Naive thymus-derived CD4-positive, alpha-beta T cell (primary cell): Measurements from ENCODE around the gene RRP15. TPM values are rescaled to one million over a fixed set of nuclear protein-coding genes. Genes with fewer than 3 reads are reported as not detected.
A peak's percentile ranks its signal among the peaks of the same experiment; 100 is the strongest.

Source experiments
- ATAC-seq: fragments of 150-1000 bp; cut with Tn5 transposase; 2 replicates; pipeline ENCODE4 v1.10.0; 2021; ENCODE audit warnings: mild to moderate bottlenecking, moderate library complexity
- CTCF ChIA-PET: fragments of 350-600 bp; sonication (Branson Sonifier 250); formaldehyde crosslinking; loops from one replicate; lab custom pipeline; 2021; ENCODE audit warnings: antibody characterized with exemption; lab: Charles Lee
- POLR2A ChIA-PET: fragments of 350-600 bp; sonication (Branson Sonifier 250); formaldehyde crosslinking; loops from one replicate; lab custom pipeline; 2021; ENCODE audit warnings: antibody characterized with exemption, inconsistent platforms; lab: Charles Lee
- DNase-seq, 9 donors: peaks; one replicate each; pipeline versions ENCODE4 v3.0.0 to v3.0.0-alpha.2; 2020 to 2022; ENCODE audit warnings: mixed read lengths in 1 of 9
- H3K27ac ChIP-seq: one replicate; pipeline ENCODE4 v1.7.0; 2013; ENCODE audit warnings: mild to moderate bottlenecking, low read depth, low read length, moderate library complexity
- H3K27me3 ChIP-seq, 2 donors: one replicate each; pipeline ENCODE4 v1.7.0; 2013; ENCODE audit warnings: low read length in 2 of 2, mild to moderate bottlenecking in 2 of 2, moderate library complexity in 2 of 2; ENCODE audit not compliant: control insufficient read depth in 2 of 2, insufficient read depth in 2 of 2
- H3K36me3 ChIP-seq, 3 experiments: 1 replicate in 2 of 3; 2 replicates in 1 of 3; pipeline ENCODE4 v1.7.0; 2013; ENCODE audit warnings: low read length in 3 of 3, mild to moderate bottlenecking in 3 of 3, moderate library complexity in 1 of 3; ENCODE audit not compliant: insufficient read depth in 3 of 3, control insufficient read depth in 2 of 3
- H3K4me1 ChIP-seq, 2 donors: one replicate each; pipeline ENCODE4 v1.7.0; 2013; ENCODE audit warnings: low read length in 2 of 2, mild to moderate bottlenecking in 2 of 2, moderate library complexity in 1 of 2; ENCODE audit not compliant: control insufficient read depth in 2 of 2, insufficient read depth in 2 of 2
- H3K4me3 ChIP-seq: 2 replicates; pipeline ENCODE4 v1.7.0; 2013; ENCODE audit warnings: mild to moderate bottlenecking, low read length
- H3K9me3 ChIP-seq, 3 experiments: 1 replicate in 2 of 3; 2 replicates in 1 of 3; pipeline ENCODE4 v1.7.0; 2013; ENCODE audit warnings: low read length in 3 of 3; ENCODE audit not compliant: control insufficient read depth in 2 of 3
- H3K27ac Mint-ChIP-seq, 9 donors: one replicate each; pipeline ENCODE4 v1.8.0; 2020 to 2022; ENCODE audit warnings: mixed read lengths in 9 of 9, mild to moderate bottlenecking in 8 of 9, moderate library complexity in 5 of 9, inconsistent platforms in 2 of 9
- H3K27me3 Mint-ChIP-seq, 5 donors: one replicate each; pipeline ENCODE4 v1.8.0; 2021 to 2022; ENCODE audit warnings: mixed read lengths in 5 of 5, mild to moderate bottlenecking in 1 of 5
- H3K36me3 Mint-ChIP-seq, 5 donors: one replicate each; pipeline ENCODE4 v1.8.0; 2020 to 2022; ENCODE audit warnings: mixed read lengths in 5 of 5, mild to moderate bottlenecking in 3 of 5, inconsistent platforms in 1 of 5
- H3K4me1 Mint-ChIP-seq, 7 donors: one replicate each; pipeline ENCODE4 v1.8.0; 2020 to 2022; ENCODE audit warnings: mixed read lengths in 7 of 7, mild to moderate bottlenecking in 3 of 7, inconsistent platforms in 1 of 7
- H3K4me3 Mint-ChIP-seq, 10 donors: one replicate each; pipeline ENCODE4 v1.8.0; 2020 to 2022; ENCODE audit warnings: mild to moderate bottlenecking in 10 of 10, mixed read lengths in 10 of 10, moderate library complexity in 6 of 10, inconsistent platforms in 2 of 10
- H3K9me3 Mint-ChIP-seq, 11 donors: one replicate each; pipeline ENCODE4 v1.8.0; 2020 to 2022; ENCODE audit warnings: mixed read lengths in 11 of 11, mild to moderate bottlenecking in 4 of 11, inconsistent platforms in 1 of 11, moderate library complexity in 1 of 11
- intact Hi-C, 2 donors: fragments of 100-400 bp; cut with micrococcal nuclease; formaldehyde crosslinking; loops; one replicate each; pipeline ENCODE4 v1.15.1; 2023
- polyA plus RNA-seq, 2 donors: library from polyadenylated mRNA; unstranded; fragments of 300-500 nt; fragmentation: Illumina TruSeq; gene quantifications; one replicate each; pipeline ENCODE4 v1.2.3, GENCODE V29; 2021
- total RNA-seq, 6 experiments: library from RNA in 5 of 6; stranded (reverse) in 5 of 6; gene quantifications; 1 replicate in 5 of 6; 2 replicates in 1 of 6; pipeline ENCODE4 v1.2.3 and lab custom pipeline; 2021 to 2026

Gene RRP15
- total and polyA plus RNA-seq, 7 experiments from 2014 or later, result 12.4 to 19.0 (median 17.7) TPM

DNA sequence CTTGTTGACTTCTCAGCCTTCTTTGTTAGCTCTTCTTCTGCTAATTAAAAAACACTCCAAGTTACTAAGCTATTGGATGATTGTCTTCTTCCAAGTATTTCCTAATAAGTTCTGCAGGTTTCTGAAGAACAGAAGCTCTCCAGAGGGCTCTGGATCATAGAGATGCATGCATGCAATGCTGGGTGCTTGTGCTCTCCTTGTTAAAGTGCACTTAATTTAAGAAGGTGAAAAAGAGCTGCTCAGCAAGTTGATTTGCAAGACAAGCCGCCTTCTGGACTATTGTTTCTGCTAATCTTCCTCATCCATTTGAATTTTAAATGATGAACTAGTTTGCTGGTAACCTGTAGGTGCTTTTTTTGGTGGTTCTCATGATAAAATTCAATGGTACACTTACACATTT is 16.1 kb downstream of the RRP15 start:
- CTCF ChIA-PET, result interaction anchor here (0.6 kb wide), 1 partner anchor 37 kb away, joined by 3 read pairs; no protein-coding TSS in a partner anchor
- H3K4me1 ChIP-seq, result no peaks in the 10 kb centered on the region
- no peak for ATAC-seq
- Mint-ChIP-seq H3K27ac (no peak overlapping the region), H3K4me1 (peaks cover 7 to 47% (median 35%) of the 10 kb centered on the region in 7 donors), H3K9me3 (no peaks in the 10 kb centered on the region), H3K36me3 (peaks cover 0 to 37% (median 9%) of the 10 kb centered on the region in 5 donors), H3K27me3 (no peaks in the 10 kb centered on the region), H3K4me3 (no peak overlapping the region)
- no peak overlapping the region for H3K4me3 ChIP-seq
- POLR2A ChIA-PET, result no interaction called here
- H3K27me3 ChIP-seq, result no peaks in the 10 kb centered on the region
- intact Hi-C loops, result no loop called here
- H3K9me3 ChIP-seq, result no peaks in the 10 kb centered on the region
- no peak overlapping the region for H3K27ac ChIP-seq
- DNase-seq, result no peak
- peaks cover 0 to 24% (median 0%) of the 10 kb centered on the region in 3 experiments for H3K36me3 ChIP-seq

DNA sequence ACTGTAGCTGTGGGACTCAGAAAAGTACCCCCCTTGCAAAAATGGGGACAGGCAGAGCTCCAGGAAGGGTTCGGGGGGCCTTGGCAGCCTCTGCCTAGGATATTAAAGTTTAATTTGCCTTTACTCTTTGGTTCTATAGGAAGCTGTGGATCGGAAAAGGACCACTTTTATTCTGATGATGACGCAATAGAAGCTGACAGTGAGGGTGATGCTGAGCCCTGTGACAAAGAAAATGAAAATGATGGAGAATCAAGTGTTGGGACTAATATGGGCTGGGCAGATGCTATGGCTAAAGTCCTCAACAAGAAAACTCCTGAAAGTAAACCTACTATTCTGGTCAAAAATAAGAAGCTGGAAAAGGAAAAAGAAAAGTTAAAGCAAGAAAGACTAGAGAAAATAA is 17.1 kb downstream of the RRP15 start:
- no peak overlapping the region for H3K4me3 Mint-ChIP-seq
- ChIA-PET POLR2A (no interaction called here), CTCF (no interaction called here)
- no peaks in the 10 kb centered on the region for H3K27me3 Mint-ChIP-seq
- no peak for ATAC-seq
- peaks cover 7 to 41% (median 30%) of the 10 kb centered on the region in 7 donors for H3K4me1 Mint-ChIP-seq
- H3K27ac ChIP-seq, result no peak overlapping the region
- H3K36me3 ChIP-seq, result peaks cover 0 to 23% (median 0%) of the 10 kb centered on the region in 3 experiments
- no peaks in the 10 kb centered on the region for H3K9me3 Mint-ChIP-seq
- H3K4me1 ChIP-seq, result no peaks in the 10 kb centered on the region
- H3K4me3 ChIP-seq, result no peak overlapping the region
- peaks cover 0 to 34% (median 10%) of the 10 kb centered on the region in 5 donors for H3K36me3 Mint-ChIP-seq
- no peaks in the 10 kb centered on the region for H3K27me3 ChIP-seq
- intact Hi-C loops, result no loop called here
- no peak for DNase-seq
- H3K9me3 ChIP-seq, result no peaks in the 10 kb centered on the region
- H3K27ac Mint-ChIP-seq, result peak overlapping the region in 1 of 9 donors; percentile 80

DNA sequence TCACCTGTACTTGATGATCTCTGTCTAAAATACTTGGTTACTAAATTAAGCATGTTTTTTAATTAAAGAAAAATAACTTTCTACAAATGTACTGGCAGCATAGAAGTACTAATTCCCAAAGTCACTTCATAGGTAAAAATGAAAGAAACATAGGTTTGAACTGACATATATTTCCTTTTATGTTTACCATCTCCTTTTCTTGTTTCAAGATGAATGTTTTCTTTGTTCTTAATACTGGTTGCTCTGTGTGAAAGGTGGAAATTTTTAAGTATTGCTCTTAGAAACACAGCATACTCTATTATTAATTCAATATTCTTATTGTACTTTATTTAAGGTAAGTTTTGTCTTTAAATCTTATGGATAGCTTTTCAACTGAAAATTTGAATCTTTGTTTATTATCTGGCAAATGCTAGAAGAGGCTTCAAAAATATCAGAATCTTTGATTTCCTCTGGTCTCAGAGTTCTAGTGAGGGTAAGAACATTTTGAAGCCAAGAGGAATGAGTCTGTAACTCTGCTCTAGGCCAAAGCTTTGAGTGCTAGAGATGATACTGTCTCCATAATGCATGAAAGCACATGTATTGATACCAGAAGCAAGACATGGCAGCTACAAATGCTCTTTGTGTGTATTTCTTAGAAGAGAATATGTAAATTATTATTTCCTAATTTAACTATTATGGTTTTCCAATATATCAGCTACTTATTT is 18.2 kb downstream of the RRP15 start:
- H3K4me1 Mint-ChIP-seq, result peaks cover 1 to 32% (median 23%) of the 10 kb centered on the region in 7 donors
- intact Hi-C loops, result no loop called here
- no peak overlapping the region for H3K27ac Mint-ChIP-seq
- H3K36me3 Mint-ChIP-seq, result peaks cover 0 to 40% (median 13%) of the 10 kb centered on the region in 5 donors
- ATAC-seq (no peak), DNase-seq (no peak)
- H3K27me3 Mint-ChIP-seq, result no peaks in the 10 kb centered on the region
- Histone ChIP-seq H3K27ac (no peak overlapping the region), H3K4me1 (no peaks in the 10 kb centered on the region), H3K36me3 (peaks cover 0 to 23% (median 0%) of the 10 kb centered on the region in 3 experiments), H3K9me3 (no peaks in the 10 kb centered on the region), H3K27me3 (no peaks in the 10 kb centered on the region), H3K4me3 (no peak overlapping the region)
- ChIA-PET CTCF (no interaction called here), POLR2A (no interaction called here)
- no peak overlapping the region for H3K4me3 Mint-ChIP-seq
- H3K9me3 Mint-ChIP-seq, result no peaks in the 10 kb centered on the region

DNA sequence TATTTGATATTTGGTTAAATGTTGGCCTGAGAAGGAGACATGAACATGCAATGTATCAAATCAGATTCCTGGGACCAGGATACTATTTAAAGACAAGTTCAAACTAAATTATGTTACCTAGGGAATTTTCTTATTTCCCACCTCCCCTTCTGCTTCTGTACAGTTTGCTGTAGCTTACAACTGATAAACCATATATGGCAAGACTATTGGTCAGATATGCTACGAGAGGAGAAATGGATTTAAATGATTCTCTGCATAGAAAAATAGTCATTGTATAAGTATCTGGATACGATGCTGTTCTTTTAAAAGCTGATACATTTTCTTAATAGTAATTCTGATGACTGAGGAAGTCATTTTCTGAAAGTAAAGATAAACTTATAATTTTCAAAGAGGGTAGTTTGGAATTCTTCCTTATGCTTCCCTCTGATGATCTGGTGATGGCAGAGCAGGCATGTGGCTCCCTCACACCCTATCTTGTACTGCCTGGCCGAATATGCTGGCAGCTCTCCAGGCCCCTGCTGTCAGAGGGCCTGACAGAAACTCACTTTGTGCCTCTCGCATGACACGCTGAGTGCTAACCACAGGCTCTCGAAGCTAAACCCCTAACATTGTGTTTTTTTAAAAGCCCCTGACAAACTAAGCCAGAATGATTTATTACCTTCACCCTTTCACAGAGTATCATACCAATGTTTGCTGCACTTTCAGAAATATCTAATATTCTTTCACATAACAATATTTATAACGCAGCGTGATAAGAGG is 19.4 kb downstream of the RRP15 start:
- Mint-ChIP-seq H3K4me1 (peaks cover 0 to 23% (median 14%) of the 10 kb centered on the region in 7 donors), H3K9me3 (no peaks in the 10 kb centered on the region), H3K4me3 (no peak overlapping the region), H3K36me3 (peaks cover 0 to 48% (median 20%) of the 10 kb centered on the region in 5 donors), H3K27ac (no peak overlapping the region), H3K27me3 (no peaks in the 10 kb centered on the region)
- POLR2A ChIA-PET, result interaction anchor here (0.5 kb wide), 1 partner anchor 14 kb away, joined by 3 read pairs; no protein-coding TSS in a partner anchor
- no peaks in the 10 kb centered on the region for H3K4me1 ChIP-seq
- no peaks in the 10 kb centered on the region for H3K27me3 ChIP-seq
- H3K36me3 ChIP-seq, result peaks cover 0 to 28% (median 0%) of the 10 kb centered on the region in 3 experiments
- DNase-seq, result no peak
- intact Hi-C loops, result no loop called here
- H3K4me3 ChIP-seq, result no peak overlapping the region
- CTCF ChIA-PET, result interaction anchor here (0.7 kb wide), 1 partner anchor 14 kb away, joined by 3 read pairs; no protein-coding TSS in a partner anchor
- no peak for ATAC-seq
- H3K27ac ChIP-seq, result no peak overlapping the region
- H3K9me3 ChIP-seq, result no peaks in the 10 kb centered on the region

DNA sequence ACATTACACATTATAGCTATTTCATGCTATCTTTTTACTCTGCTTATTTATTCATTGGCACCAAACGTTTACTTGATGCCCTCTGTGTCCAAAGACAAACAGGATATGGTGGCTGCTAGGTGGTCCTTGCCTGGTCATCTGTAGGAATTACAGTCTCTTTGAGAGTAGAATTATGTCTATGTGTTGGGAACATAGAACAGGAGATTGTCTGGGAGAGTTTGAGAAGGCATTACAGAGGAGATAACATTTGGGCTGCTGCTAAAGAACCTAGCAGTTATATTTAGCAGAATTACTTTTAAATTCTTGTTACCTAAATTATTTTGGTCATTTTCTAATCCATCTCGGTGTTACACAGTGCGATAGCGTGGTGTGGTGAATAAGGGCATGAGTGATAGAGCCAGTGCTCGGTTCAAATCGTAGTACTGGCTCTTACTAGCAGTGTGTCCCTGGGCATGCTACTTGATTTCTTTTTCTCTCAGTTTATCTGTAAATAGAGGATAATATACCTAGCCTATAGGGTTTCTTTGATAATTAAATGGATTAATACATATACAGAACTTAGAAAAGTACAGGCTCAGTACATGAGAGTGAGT is 20.5 kb downstream of the RRP15 start:
- H3K27ac ChIP-seq, result no peak overlapping the region
- intact Hi-C loops, result no loop called here
- H3K9me3 ChIP-seq, result no peaks in the 10 kb centered on the region
- ATAC-seq, result no peak
- DNase-seq, result no peak
- H3K9me3 Mint-ChIP-seq, result no peaks in the 10 kb centered on the region
- H3K27ac Mint-ChIP-seq, result no peak overlapping the region
- ChIA-PET POLR2A (no interaction called here), CTCF (no interaction called here)
- H3K4me1 Mint-ChIP-seq, result peaks cover 0 to 18% (median 11%) of the 10 kb centered on the region in 7 donors
- H3K27me3 ChIP-seq, result no peaks in the 10 kb centered on the region
- H3K27me3 Mint-ChIP-seq, result no peaks in the 10 kb centered on the region
- peaks cover 0 to 52% (median 28%) of the 10 kb centered on the region in 5 donors for H3K36me3 Mint-ChIP-seq
- peaks cover 0 to 28% (median 0%) of the 10 kb centered on the region in 3 experiments for H3K36me3 ChIP-seq
- no peak overlapping the region for H3K4me3 ChIP-seq
- H3K4me1 ChIP-seq, result no peaks in the 10 kb centered on the region
- no peak overlapping the region for H3K4me3 Mint-ChIP-seq

DNA sequence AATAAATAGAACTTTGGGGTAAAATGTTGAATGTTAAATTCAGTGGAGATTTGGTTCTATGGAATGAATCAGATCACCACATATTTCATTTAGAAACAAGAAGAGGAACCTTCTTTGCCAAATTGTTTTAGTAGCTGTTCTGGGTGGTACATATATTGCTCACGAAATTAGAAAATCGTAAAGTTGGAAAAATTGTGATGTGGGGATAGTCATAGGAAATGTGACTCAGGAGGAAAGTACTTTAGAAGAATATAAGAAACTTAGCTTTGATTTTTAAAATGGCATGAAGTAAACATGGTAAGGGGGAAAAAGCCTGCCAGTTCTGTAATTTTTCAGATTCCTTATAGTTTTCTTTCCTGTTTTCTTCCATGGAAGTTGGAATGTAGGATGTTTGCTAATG is 27.4 kb downstream of the RRP15 start:
- no peaks in the 10 kb centered on the region for H3K4me1 ChIP-seq
- H3K27ac ChIP-seq, result no peak overlapping the region
- H3K27me3 Mint-ChIP-seq, result no peaks in the 10 kb centered on the region
- peak overlapping the region in 1 of 9 donors; percentile 7 for H3K27ac Mint-ChIP-seq
- peaks cover 4 to 54% (median 34%) of the 10 kb centered on the region in 5 donors for H3K36me3 Mint-ChIP-seq
- H3K4me1 Mint-ChIP-seq, result peaks cover 0 to 13% (median 3%) of the 10 kb centered on the region in 7 donors
- peaks cover 0 to 18% (median 0%) of the 10 kb centered on the region in 3 experiments for H3K36me3 ChIP-seq
- no peak for ATAC-seq
- no peak for DNase-seq
- no peaks in the 10 kb centered on the region for H3K27me3 ChIP-seq
- no peak overlapping the region for H3K4me3 ChIP-seq
- no peaks in the 10 kb centered on the region for H3K9me3 ChIP-seq
- intact Hi-C loops, result no loop called here
- H3K9me3 Mint-ChIP-seq, result no peaks in the 10 kb centered on the region
- POLR2A ChIA-PET, result no interaction called here
- no peak overlapping the region for H3K4me3 Mint-ChIP-seq
- CTCF ChIA-PET, result interaction anchor here (1.3 kb wide), 1 partner anchor 17 kb away, joined by 3 read pairs; no protein-coding TSS in a partner anchor
